ENCODE results near the gene NEDD8.
A peak's percentile ranks its signal among the peaks of the same experiment; 100 is the strongest.
"Not testable (repeated sequence)": the region's sequence is repeated elsewhere in the genome, so short reads cannot be mapped to it uniquely, and the experiment has no call there.

The NEDD8 gene

GRCh38 chr14:24249230-24250021 is 17.3 kb upstream of the NEDD8 start:
- Histone ChIP-seq H3K4ac (ENCODE audit: low read length) (no peak overlapping the region), H2AK5ac (ENCODE audit: low read depth, low read length) (peak overlapping the region; percentile 21), H3K36me3 (replicated peaks in 1 of 2; ENCODE audit: control insufficient read depth in 2 of 2, insufficient read depth in 2 of 2, low read length in 2 of 2) (no peaks in the 10 kb centered on the region), H3K27me3 (ENCODE audit: control insufficient read depth in 3 of 3, insufficient read depth in 3 of 3, low read depth in 1 of 3, low read length in 3 of 3) (no peaks in the 10 kb centered on the region), H2BK120ac (ENCODE audit: low read depth, low read length) (no peak overlapping the region), H3K4me3 (ENCODE audit: low read length in 2 of 2) (no peak overlapping the region), H3K4me2 (ENCODE audit: insufficient read depth, low read length, poor library complexity, severe bottlenecking) (no peak overlapping the region), H3K4me1 (ENCODE audit: control insufficient read depth in 2 of 2, insufficient read depth in 1 of 2, low read depth in 1 of 2, low read length in 2 of 2) (no peaks in the 10 kb centered on the region), H2BK12ac (ENCODE audit: low read length) (no peak overlapping the region), H3K18ac (ENCODE audit: low read length) (no peak overlapping the region), H3K9ac (ENCODE audit: low read depth, low read length, poor library complexity) (peak overlapping the region; percentile 13), H3K9me3 (replicated peaks in 1 of 2; ENCODE audit: control insufficient read depth in 2 of 2, insufficient read depth in 1 of 2, low read depth in 1 of 2, low read length in 2 of 2) (no peaks in the 10 kb centered on the region), H2AFZ (ENCODE audit: low read length) (no peak overlapping the region), H4K91ac (ENCODE audit: low read depth, low read length, poor library complexity) (no peak overlapping the region), H4K8ac (ENCODE audit: low read depth, low read length) (no peak overlapping the region), H3K27ac (replicated peaks; ENCODE audit: low read length) (no peak overlapping the region), H2BK15ac (ENCODE audit: low read length) (no peak overlapping the region), H2BK5ac (ENCODE audit: low read length) (no peak overlapping the region), H3K79me1 (ENCODE audit: low read depth, low read length) (no peaks in the 10 kb centered on the region), H3K14ac (ENCODE audit: low read length) (peak overlapping the region; percentile 47), H3K23ac (ENCODE audit: low read depth, low read length, poor library complexity) (peak overlapping the region; percentile 52)
- no CpG with 5 or more reads among the region's 13 CpGs for WGBS, 2 donors (ENCODE audit: extremely low coverage in 2 of 2, insufficient read length in 2 of 2, insufficient replicate concordance in 1 of 2)
- no peak for DNase-seq (ENCODE audit: low spot score)

- H3K4ac ChIP-seq (ENCODE audit: low read length), result no peak overlapping the region
- H2AFZ ChIP-seq (ENCODE audit: low read length), result no peak overlapping the region
- H3K9me3 ChIP-seq (replicated peaks in 1 of 2; ENCODE audit: control insufficient read depth in 2 of 2, insufficient read depth in 1 of 2, low read depth in 1 of 2, low read length in 2 of 2), result no peaks in the 10 kb centered on the region
- H2BK12ac ChIP-seq (ENCODE audit: low read length), result no peak overlapping the region
- no peaks in the 10 kb centered on the region for H3K36me3 ChIP-seq (replicated peaks in 1 of 2; ENCODE audit: control insufficient read depth in 2 of 2, insufficient read depth in 2 of 2, low read length in 2 of 2)
- H4K8ac ChIP-seq (ENCODE audit: low read depth, low read length), result no peak overlapping the region
- no peak overlapping the region for H3K9ac ChIP-seq (ENCODE audit: low read depth, low read length, poor library complexity)
- H2BK15ac ChIP-seq (ENCODE audit: low read length), result no peak overlapping the region
- no peak overlapping the region for H3K4me2 ChIP-seq (ENCODE audit: insufficient read depth, low read length, poor library complexity, severe bottlenecking)
- no peak overlapping the region for H3K23ac ChIP-seq (ENCODE audit: low read depth, low read length, poor library complexity)
- no peak overlapping the region for H3K4me3 ChIP-seq (ENCODE audit: low read length in 2 of 2)
- DNase-seq (ENCODE audit: low spot score), result no peak
- no peaks in the 10 kb centered on the region for H3K4me1 ChIP-seq (ENCODE audit: control insufficient read depth in 2 of 2, insufficient read depth in 1 of 2, low read depth in 1 of 2, low read length in 2 of 2)
- H3K27me3 ChIP-seq (ENCODE audit: control insufficient read depth in 3 of 3, insufficient read depth in 3 of 3, low read depth in 1 of 3, low read length in 3 of 3), result no peaks in the 10 kb centered on the region
- no peak overlapping the region for H2AK5ac ChIP-seq (ENCODE audit: low read depth, low read length)
- no peak overlapping the region for H3K18ac ChIP-seq (ENCODE audit: low read length)
- no peak overlapping the region for H3K14ac ChIP-seq (ENCODE audit: low read length)
- H2BK120ac ChIP-seq (ENCODE audit: low read depth, low read length), result no peak overlapping the region
- H3K27ac ChIP-seq (replicated peaks; ENCODE audit: low read length), result no peak overlapping the region
- no peak overlapping the region for H4K91ac ChIP-seq (ENCODE audit: low read depth, low read length, poor library complexity)
- whole genome bisulfite sequencing, 2 donors (ENCODE audit: extremely low coverage in 2 of 2, insufficient read length in 2 of 2, insufficient replicate concordance in 1 of 2), result 100% methylated on average over 2 of the region's 7 CpGs
- no peak overlapping the region for H2BK5ac ChIP-seq (ENCODE audit: low read length)
- H3K79me1 ChIP-seq (ENCODE audit: low read depth, low read length), result no peaks in the 10 kb centered on the region
Observed at GRCh38 chr14:24247422-24247821, 15.3 kb upstream of the NEDD8 start.

- Histone ChIP-seq H4K91ac (ENCODE audit: low read depth, low read length, poor library complexity) (no peak overlapping the region), H3K27me3 (ENCODE audit: control insufficient read depth in 3 of 3, insufficient read depth in 3 of 3, low read depth in 1 of 3, low read length in 3 of 3) (no peaks in the 10 kb centered on the region), H2BK120ac (ENCODE audit: low read depth, low read length) (no peak overlapping the region), H3K27ac (replicated peaks; ENCODE audit: low read length) (no peak overlapping the region), H3K18ac (ENCODE audit: low read length) (no peak overlapping the region), H2BK12ac (ENCODE audit: low read length) (no peak overlapping the region), H3K23ac (ENCODE audit: low read depth, low read length, poor library complexity) (no peak overlapping the region), H3K79me1 (ENCODE audit: low read depth, low read length) (no peaks in the 10 kb centered on the region), H3K14ac (ENCODE audit: low read length) (no peak overlapping the region), H2AK5ac (ENCODE audit: low read depth, low read length) (no peak overlapping the region), H3K4me2 (ENCODE audit: insufficient read depth, low read length, poor library complexity, severe bottlenecking) (no peak overlapping the region), H2AFZ (ENCODE audit: low read length) (no peak overlapping the region), H3K4ac (ENCODE audit: low read length) (no peak overlapping the region), H3K9me3 (replicated peaks in 1 of 2; ENCODE audit: control insufficient read depth in 2 of 2, insufficient read depth in 1 of 2, low read depth in 1 of 2, low read length in 2 of 2) (no peaks in the 10 kb centered on the region), H3K36me3 (replicated peaks in 1 of 2; ENCODE audit: control insufficient read depth in 2 of 2, insufficient read depth in 2 of 2, low read length in 2 of 2) (no peaks in the 10 kb centered on the region), H3K4me3 (ENCODE audit: low read length in 2 of 2) (no peak overlapping the region), H2BK15ac (ENCODE audit: low read length) (no peak overlapping the region), H2BK5ac (ENCODE audit: low read length) (no peak overlapping the region), H3K9ac (ENCODE audit: low read depth, low read length, poor library complexity) (no peak overlapping the region), H3K4me1 (ENCODE audit: control insufficient read depth in 2 of 2, insufficient read depth in 1 of 2, low read depth in 1 of 2, low read length in 2 of 2) (no peaks in the 10 kb centered on the region), H4K8ac (ENCODE audit: low read depth, low read length) (no peak overlapping the region)
- WGBS, 2 donors (ENCODE audit: extremely low coverage in 2 of 2, insufficient read length in 2 of 2, insufficient replicate concordance in 1 of 2), result no CpG with 5 or more reads among the region's 3 CpGs
- DNase-seq (ENCODE audit: low spot score), result no peak
Observed at GRCh38 chr14:24246765-24247212, 14.6 kb upstream of the NEDD8 start.

GRCh38 chr14:24245350-24245749 is 13.2 kb upstream of the NEDD8 start:
- H4K8ac ChIP-seq (ENCODE audit: low read depth, low read length); H3K36me3 ChIP-seq (replicated peaks in 1 of 2; ENCODE audit: control insufficient read depth in 2 of 2, insufficient read depth in 2 of 2, low read length in 2 of 2); H2BK5ac ChIP-seq (ENCODE audit: low read length); DNase-seq (ENCODE audit: low spot score); H4K91ac ChIP-seq (ENCODE audit: low read depth, low read length, poor library complexity); H3K14ac ChIP-seq (ENCODE audit: low read length); H3K18ac ChIP-seq (ENCODE audit: low read length); H3K27me3 ChIP-seq (ENCODE audit: control insufficient read depth in 3 of 3, insufficient read depth in 3 of 3, low read depth in 1 of 3, low read length in 3 of 3); H2BK12ac ChIP-seq (ENCODE audit: low read length); H2AK5ac ChIP-seq (ENCODE audit: low read depth, low read length); H3K27ac ChIP-seq (replicated peaks; ENCODE audit: low read length); H3K23ac ChIP-seq (ENCODE audit: low read depth, low read length, poor library complexity); H3K9me3 ChIP-seq (replicated peaks in 1 of 2; ENCODE audit: control insufficient read depth in 2 of 2, insufficient read depth in 1 of 2, low read depth in 1 of 2, low read length in 2 of 2); H3K4ac ChIP-seq (ENCODE audit: low read length); H3K4me2 ChIP-seq (ENCODE audit: insufficient read depth, low read length, poor library complexity, severe bottlenecking); H3K4me1 ChIP-seq (ENCODE audit: control insufficient read depth in 2 of 2, insufficient read depth in 1 of 2, low read depth in 1 of 2, low read length in 2 of 2); H3K4me3 ChIP-seq (ENCODE audit: low read length in 2 of 2); H2BK15ac ChIP-seq (ENCODE audit: low read length); H3K9ac ChIP-seq (ENCODE audit: low read depth, low read length, poor library complexity); H3K79me1 ChIP-seq (ENCODE audit: low read depth, low read length); H2BK120ac ChIP-seq (ENCODE audit: low read depth, low read length); H2AFZ ChIP-seq (ENCODE audit: low read length): not testable (repeated sequence)
- WGBS, 2 donors (ENCODE audit: extremely low coverage in 2 of 2, insufficient read length in 2 of 2, insufficient replicate concordance in 1 of 2), result no CpG with 5 or more reads among the region's 11 CpGs
